GM12891 (cell line): ENCODE data around the gene SNPH.

Experiments used
- POLR2A ChIP-seq: IDR thresholded peaks from 2 replicates; pipeline ENCODE4 v1.6.1; 2011; ENCODE audit warnings: low read depth, low read length, control low read depth
- TAF1 ChIP-seq: IDR thresholded peaks from 2 replicates; pipeline ENCODE4 v1.6.1; 2011; ENCODE audit warnings: low read depth, low read length, control low read depth

GRCh38 chr20:1229541-1229940 is 36.6 kb upstream of the SNPH start:
- TF ChIP-seq POLR2A (no peak), TAF1 (no peak)
